HG02852 (cell line): Measurements from ENCODE around the gene UFD1.

Source experiments
- ATAC-seq: cut with Tn5 transposase; IDR thresholded peaks from one replicate; pipeline ENCODE4 v1.9.1; 2021; ENCODE audit warnings: mild to moderate bottlenecking, moderate library complexity; ENCODE audit not compliant: unreplicated experiment

The UFD1 gene

GRCh38 chr22:19478901-19479354 lies at the start of gene UFD1:
TSS of gene UFD1 (minus strand) at chr22:19479193. CDS start at chr22:19479085, 108 bp downstream.
- peak; percentile 63 for ATAC-seq

GRCh38 chr22:19527861-19528417 lies 48.9 kb upstream of the UFD1 start:
- ATAC-seq, result no peak

- no peak for ATAC-seq
Observed at GRCh38 chr22:19527321-19527721, 48.3 kb upstream of the UFD1 start.

GRCh38 chr22:19526702-19527111 lies 47.7 kb upstream of the UFD1 start:
- ATAC-seq, result no peak

GRCh38 chr22:19526076-19526701 lies 47.2 kb upstream of the UFD1 start:
- no peak for ATAC-seq

GRCh38 chr22:19525666-19526065 lies 46.7 kb upstream of the UFD1 start:
- ATAC-seq, result no peak

GRCh38 chr22:19525116-19525660 lies 46.2 kb upstream of the UFD1 start:
- no peak for ATAC-seq

GRCh38 chr22:19524170-19525115 lies 45.5 kb upstream of the UFD1 start, which contains the start of gene CLDN5:
TSS of gene CLDN5 (minus strand) at chr22:19524410. CDS start at chr22:19524255, 155 bp downstream.
- no peak for ATAC-seq

- no peak for ATAC-seq
Observed at GRCh38 chr22:19523240-19524169, 44.5 kb upstream of the UFD1 start.

- ATAC-seq, result no peak
Observed at GRCh38 chr22:19522881-19523239, 43.9 kb upstream of the UFD1 start.

GRCh38 chr22:19522190-19522880 lies 43.3 kb upstream of the UFD1 start:
- ATAC-seq, result no peak

GRCh38 chr22:19520566-19521305 lies 41.7 kb upstream of the UFD1 start:
- no peak for ATAC-seq

GRCh38 chr22:19520007-19520406 lies 41.0 kb upstream of the UFD1 start:
- ATAC-seq, result no peak

GRCh38 chr22:19519041-19519926 lies 40.3 kb upstream of the UFD1 start:
- ATAC-seq, result no peak

- no peak for ATAC-seq
Observed at GRCh38 chr22:19518635-19519034, 39.6 kb upstream of the UFD1 start.

GRCh38 chr22:19517919-19518611 lies 39.1 kb upstream of the UFD1 start:
- no peak for ATAC-seq

GRCh38 chr22:19517171-19517500 lies 38.1 kb upstream of the UFD1 start:
- ATAC-seq, result no peak
